HG03575 (cell line): ENCODE results near the gene ALOX15.

ENCODE experiments used
- ATAC-seq: cut with Tn5 transposase; IDR thresholded peaks from one replicate; pipeline ENCODE4 v1.9.1; 2021; ENCODE audit not compliant: unreplicated experiment, insufficient number of reproducible peaks, low FRiP score; ENCODE audit errors: extremely low read depth

ALOX15 gene

DNA sequence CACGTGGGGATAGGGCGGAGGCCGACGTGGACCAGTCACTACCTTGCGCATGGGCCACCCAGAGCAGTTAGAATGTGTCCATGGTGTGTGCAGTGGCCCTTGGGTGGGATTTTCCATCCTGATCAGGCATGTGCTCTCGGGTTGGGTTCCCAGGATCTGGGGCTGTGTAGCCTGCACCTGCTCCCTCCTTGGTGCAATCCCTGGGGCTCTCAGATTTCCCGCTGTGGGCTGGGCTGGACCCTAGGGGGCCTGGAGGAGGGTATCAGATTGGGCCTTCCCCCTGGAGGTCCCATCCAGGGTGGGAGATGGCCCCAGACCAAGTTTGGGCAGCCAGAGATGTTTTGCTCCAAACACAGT is 55.9 kb downstream of the ALOX15 start:
- no peak for ATAC-seq

DNA sequence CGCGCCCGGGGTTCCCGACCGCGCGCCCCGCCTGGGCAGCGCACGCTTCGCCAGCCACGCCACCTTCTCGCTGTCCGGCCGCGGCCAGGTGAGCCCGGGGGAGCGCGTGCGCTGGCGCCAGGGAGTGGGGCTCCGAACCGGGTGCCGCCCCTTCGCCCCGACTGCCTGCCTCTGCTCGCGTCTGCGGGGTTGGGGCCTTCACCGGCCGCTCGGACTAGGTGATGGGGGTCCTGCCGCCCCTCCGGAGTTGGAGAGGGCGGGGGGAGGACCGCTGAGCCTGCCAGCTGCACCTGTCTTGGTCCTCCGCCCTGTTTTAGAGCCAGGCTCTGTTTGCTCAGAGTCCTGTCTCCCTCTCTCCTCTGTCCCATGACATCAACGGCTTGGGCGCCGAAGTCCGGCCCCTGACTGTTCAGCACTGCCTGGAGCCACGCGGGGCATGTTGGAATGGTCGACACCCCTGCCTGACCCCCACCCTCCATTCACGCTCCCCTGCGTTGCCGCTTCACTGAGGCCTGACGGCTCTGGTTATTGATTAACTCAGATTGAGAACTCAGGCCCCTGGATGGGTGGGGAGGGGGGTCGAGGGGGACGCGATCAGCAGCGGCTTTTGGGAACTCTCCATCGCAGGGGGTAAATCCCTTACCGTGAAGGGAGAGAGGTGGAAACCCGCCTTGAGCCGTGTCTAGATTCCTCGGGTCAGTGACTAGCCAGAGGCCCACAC is 56.4 kb downstream of the ALOX15 start:
- ATAC-seq: no peak

DNA sequence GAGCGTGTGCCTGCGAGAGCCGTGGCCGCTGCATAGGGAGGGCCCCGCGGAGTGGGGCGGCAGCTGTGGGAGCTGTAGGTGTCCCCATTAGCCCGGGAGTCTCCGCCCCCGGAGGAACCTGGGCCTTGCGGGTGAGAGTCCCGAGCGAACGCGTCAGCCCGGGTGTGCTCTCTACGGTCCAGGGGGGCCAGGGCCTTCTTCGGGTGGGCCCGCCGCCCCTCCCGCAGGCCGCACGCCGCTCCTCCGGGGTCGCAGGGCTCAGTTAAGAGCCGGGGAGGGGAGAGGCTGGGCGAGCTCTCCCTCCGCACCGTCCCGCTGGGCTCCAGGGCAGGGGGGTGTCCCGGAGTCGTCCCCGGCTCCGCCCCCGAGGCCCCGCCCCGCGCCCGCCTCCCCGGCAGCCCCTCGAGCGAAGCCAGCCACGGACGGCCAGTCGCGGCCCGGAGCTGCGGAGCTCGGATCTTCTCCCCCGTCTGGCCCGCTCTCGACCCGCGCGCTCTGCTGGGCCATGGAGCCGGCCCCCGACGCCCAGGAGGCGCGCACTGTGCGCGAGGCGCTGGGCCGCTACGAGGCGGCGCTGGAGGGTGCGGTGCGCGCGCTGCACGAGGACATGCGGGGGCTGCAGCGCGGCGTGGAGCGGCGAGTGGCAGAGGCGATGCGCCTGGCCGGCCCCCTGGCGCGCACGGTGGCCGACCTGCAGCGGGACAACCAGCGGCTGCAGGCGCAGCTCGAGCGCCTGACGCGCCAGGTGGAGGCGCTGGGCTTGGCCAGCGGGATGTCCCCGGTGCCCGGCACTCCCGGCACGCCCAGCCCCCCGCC is 57.2 kb downstream of the ALOX15 start, which contains the start of gene SMTNL2:
TSS of gene SMTNL2 (plus strand) at position 429 of the 816 bp plus-strand sequence. CDS start at position 506, 77 bp downstream.
- no peak for ATAC-seq

DNA sequence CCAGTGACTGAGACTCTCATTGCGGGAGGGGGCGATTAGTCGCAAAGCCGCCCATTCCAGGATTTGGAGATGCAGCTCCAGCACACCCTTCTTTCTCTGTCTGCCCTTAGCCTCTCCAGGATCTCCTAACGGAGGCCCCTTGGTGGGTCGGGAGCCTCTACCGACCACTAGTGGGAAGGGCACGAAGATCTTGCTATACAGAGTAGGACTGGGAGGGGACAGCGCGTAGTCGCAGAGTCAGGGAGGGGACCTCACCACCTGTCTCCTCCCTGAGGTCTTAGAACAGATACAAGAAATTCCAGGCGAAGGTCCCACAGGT is 57.7 kb downstream of the ALOX15 start:
- ATAC-seq: no peak

DNA sequence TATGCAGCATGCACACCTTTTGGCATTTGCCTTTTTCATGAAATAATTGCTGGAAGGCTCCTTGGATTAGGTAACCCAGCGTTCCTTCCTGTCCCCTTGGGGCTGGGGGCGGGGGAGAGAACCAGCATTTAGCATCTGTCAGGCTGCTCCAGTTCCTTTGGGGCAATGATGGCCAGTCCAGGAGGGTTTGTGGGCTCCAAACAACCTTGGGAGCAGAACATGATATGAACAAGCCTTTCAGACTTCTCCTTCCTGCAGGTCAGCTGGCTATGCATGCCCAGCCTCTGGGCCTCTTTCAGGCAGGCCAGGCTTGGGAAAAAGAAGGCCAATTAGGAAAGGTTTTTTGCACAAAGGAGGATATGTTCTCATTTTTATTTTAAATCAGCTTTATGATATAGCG is 58.3 kb downstream of the ALOX15 start:
- no peak for ATAC-seq

GRCh38 chr17:4582691-4583090 is 58.8 kb downstream of the ALOX15 start:
- no peak for ATAC-seq

GRCh38 chr17:4582101-4582501 is 59.4 kb downstream of the ALOX15 start:
- ATAC-seq: no peak
